Ectodermal cell (in vitro differentiated cells): ENCODE data around the gene ASPSCR1.

Experiments
- H3K27ac ChIP-seq: 2 replicates; pipeline ENCODE4 v1.7.0; 2013; ENCODE audit warnings: mild to moderate bottlenecking, low read depth, low read length; ENCODE audit not compliant: insufficient read depth, poor library complexity, severe bottlenecking
- H3K27me3 ChIP-seq: 2 replicates; pipeline ENCODE4 v1.7.0; 2013; ENCODE audit warnings: mild to moderate bottlenecking, low read length; ENCODE audit not compliant: insufficient read depth, control insufficient read depth, poor library complexity, severe bottlenecking
- H3K36me3 ChIP-seq: one replicate; pipeline ENCODE4 v1.7.0; 2013; ENCODE audit warnings: low read length; ENCODE audit not compliant: control insufficient read depth, insufficient read depth
- H3K4me1 ChIP-seq: one replicate; pipeline ENCODE4 v1.7.0; 2013; ENCODE audit warnings: low read length; ENCODE audit not compliant: control insufficient read depth, insufficient read depth
- H3K4me3 ChIP-seq: 2 replicates; pipeline ENCODE4 v1.7.0; 2013; ENCODE audit warnings: low read depth, low read length, control low read depth; ENCODE audit not compliant: insufficient read depth
- H3K9me3 ChIP-seq: 2 replicates; pipeline ENCODE4 v1.7.0; 2013; ENCODE audit warnings: mild to moderate bottlenecking, low read length, moderate library complexity; ENCODE audit not compliant: control insufficient read depth
- WGBS, 2 experiments: methylation state at CpG; one replicate each; pipeline ENCODE4 v1.1.7; 2013; ENCODE audit warnings: missing lambda C conversion rate in 2 of 2; 5-methylcytosine and 5-hydroxymethylcytosine counted together

Gene ASPSCR1

DNA sequence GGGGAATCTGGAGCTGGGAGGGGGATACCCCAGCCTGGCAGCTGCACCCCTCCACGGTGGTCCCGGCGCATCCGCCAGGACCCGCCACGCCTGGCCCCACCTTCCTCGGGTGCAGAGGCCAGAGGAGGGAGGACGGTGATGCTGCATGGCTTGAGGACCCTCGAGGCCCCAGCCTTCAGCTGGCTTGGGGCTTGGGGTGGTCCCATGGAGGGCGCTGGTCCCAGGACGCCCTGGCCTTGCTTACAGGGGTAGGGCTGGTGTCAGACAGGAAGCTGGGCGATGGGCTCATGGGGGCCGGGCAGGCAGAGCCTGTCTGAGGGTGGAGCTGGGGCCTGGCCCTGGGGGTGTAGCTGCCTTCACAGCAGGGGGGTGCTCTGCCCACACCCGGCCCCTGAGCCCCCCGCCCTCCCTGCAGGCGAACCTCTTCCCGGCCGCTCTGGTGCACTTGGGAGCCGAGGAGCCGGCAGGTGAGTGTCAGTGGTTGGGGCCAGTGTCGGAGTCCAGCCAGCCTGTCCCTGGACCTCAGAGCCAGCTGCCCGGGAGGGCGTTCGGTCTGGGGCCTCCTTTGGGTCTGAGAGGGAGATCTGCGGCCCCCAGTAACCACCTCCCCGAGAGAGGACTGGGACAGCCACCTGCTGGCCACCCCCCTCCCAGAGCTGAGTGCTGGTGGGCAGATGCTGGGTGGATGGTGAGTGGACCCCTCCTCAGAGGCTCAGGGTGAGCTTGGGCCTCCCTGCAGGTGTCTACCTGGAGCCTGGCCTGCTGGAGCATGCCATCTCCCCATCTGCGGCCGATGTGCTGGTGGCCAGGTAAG, 38.8 kb downstream of the ASPSCR1 start:
- Histone ChIP-seq H3K9me3 (no peaks in the 10 kb centered on the region), H3K36me3 (no peaks in the 10 kb centered on the region), H3K27me3 (no peaks in the 10 kb centered on the region), H3K4me1 (peaks cover 22% of the 10 kb centered on the region), H3K27ac (no peak overlapping the region), H3K4me3 (no peak overlapping the region)
- WGBS, 2 experiments, result 90 to 93% methylated on average over 28 of the region's 28 CpGs

DNA sequence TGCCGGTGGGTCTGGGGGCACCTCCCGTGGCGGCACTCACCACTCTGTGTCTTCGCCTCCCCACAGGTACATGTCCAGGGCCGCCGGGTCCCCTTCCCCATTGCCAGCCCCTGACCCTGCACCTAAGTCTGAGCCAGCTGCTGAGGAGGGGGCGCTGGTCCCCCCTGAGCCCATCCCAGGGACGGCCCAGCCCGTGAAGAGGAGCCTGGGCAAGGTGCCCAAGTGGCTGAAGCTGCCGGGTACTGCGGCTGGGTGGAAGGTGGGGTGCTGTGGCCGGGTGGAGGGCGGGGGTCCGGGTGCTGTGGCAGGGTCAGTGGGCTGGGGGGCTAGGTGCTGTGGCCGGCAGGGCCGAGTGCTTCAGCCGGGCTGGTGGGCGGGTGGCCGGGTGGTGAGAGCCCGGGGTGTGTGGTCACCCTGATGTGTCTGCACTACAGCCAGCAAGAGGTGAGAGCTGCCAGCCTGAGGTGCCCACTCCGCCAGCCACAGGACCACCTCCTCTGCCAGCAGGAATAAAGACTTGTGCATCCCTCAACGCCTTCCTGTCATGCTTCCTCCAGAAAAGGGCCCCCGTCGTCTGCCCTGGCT, 39.5 kb downstream of the ASPSCR1 start:
- Histone ChIP-seq H3K27me3 (no peaks in the 10 kb centered on the region), H3K4me3 (no peak overlapping the region), H3K9me3 (no peaks in the 10 kb centered on the region), H3K4me1 (peaks cover 29% of the 10 kb centered on the region), H3K27ac (no peak overlapping the region), H3K36me3 (no peaks in the 10 kb centered on the region)
- WGBS, 2 experiments, result 96 to 97% methylated on average over 24 of the region's 24 CpGs

DNA sequence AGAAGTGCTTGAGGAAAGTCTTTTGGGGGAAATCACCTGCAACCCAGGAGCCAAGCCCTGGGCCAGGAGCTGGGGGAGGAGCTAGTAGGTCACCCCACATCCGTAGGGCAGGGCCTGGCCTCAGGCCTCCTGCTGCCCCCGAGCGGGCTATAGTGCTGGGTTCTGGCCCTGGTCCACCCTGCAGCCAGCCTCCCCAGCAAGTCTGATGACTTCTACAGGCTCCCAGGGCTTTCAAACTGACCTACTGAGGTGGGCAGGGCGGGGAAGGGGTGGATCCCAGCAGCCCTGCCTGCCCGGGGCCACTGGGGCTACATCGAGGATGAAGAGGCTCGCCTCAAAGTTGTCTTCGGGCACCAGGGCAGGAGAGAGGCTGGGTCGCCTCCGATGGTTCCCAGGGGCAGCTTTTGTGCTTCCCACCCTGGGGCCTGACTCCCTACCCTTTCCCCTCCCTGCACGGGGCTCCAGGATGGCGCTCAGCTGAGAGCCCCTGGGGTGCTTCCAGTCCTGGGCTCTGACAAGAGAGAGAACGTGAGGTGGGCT, 40.3 kb downstream of the ASPSCR1 start:
- 88 to 89% methylated on average over 13 of the region's 13 CpGs for WGBS, 2 experiments
- H3K36me3 ChIP-seq, result no peaks in the 10 kb centered on the region
- no peaks in the 10 kb centered on the region for H3K9me3 ChIP-seq
- H3K27me3 ChIP-seq, result no peaks in the 10 kb centered on the region
- peaks cover 30% of the 10 kb centered on the region for H3K4me1 ChIP-seq
- no peak overlapping the region for H3K4me3 ChIP-seq
- no peak overlapping the region for H3K27ac ChIP-seq

DNA sequence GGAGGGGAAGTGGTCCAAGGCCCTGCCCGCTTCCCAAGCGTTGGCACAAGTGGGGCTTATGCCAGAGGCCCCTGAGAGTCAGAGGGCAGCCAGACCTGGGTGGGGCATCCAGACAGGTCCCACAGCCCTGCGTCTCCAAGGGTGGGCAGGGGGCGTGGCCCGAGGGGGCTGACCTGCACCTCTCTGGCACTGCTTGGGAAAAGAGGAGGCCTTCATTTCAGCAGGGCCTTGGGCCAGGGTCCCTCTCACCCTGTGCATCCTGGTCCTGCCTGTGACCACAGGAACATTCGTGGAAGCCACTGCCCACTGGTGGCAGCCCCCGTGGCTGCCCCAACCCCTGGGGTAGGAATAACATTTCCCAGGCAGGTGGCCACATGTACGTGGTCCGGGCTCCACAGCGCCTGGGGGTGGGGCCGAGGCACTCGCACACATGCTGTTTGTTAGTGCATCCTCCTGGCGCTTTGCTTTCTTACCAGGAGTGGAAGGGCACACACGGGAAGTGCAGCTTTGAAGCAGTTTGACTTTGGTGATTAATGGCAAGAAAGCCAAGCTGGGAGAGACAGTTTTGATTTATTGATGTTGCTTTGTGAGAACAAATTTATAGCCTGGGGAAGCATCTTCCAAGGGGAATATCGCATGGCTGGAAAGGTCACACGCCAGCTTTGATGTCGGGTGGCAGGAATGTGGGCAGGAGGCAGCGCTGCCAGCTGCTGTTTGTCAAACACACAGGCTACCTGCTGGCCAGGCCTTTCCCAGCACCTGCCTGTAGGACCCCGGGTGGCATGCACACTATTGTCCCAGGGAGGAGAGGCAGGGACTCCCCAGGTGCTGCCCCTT, 40.9 kb downstream of the ASPSCR1 start:
- WGBS, 2 experiments, result 93% methylated on average over 19 of the region's 19 CpGs
- no peaks in the 10 kb centered on the region for H3K36me3 ChIP-seq
- no peak overlapping the region for H3K4me3 ChIP-seq
- H3K27ac ChIP-seq, result peak overlapping the region; percentile 16
- peaks cover 25% of the 10 kb centered on the region for H3K4me1 ChIP-seq
- H3K9me3 ChIP-seq, result no peaks in the 10 kb centered on the region
- H3K27me3 ChIP-seq, result no peaks in the 10 kb centered on the region

DNA sequence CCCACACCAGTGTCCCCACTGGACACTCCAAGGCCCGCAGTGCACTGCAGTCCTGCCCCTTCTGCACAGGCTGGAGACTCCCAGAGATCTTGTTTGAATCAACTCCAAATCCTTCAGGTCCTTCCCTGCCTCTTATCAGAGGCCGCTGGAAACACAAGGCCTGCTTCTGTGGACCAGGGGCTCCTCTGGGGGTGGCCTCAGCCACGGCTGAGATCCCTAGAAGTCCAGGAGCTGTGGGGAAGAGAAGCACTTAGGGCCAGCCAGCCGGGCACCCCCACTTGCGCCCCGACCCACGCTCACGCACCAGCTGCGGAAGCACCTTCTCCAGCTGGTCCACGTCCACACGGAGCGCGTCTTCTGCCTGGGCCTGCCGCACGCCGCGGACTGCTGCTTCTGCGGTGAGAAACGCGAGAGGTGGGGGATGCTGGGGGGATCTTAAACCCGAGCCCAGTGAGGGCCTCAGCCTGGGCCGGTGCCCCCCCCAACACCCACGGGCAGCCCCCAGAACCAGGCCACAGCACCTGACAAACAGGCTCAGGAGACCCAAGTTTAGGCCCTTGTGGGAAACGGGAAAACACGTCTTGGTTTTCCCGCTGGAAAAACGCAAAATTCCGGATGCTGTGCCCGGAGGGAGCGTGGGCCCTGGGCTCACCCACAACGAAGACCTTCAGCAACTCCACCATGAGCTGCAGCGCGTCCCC, 41.7 kb downstream of the ASPSCR1 start:
- H3K4me1 ChIP-seq, result peaks cover 28% of the 10 kb centered on the region
- no peak overlapping the region for H3K27ac ChIP-seq
- H3K4me3 ChIP-seq, result no peak overlapping the region
- H3K27me3 ChIP-seq, result no peaks in the 10 kb centered on the region
- no peaks in the 10 kb centered on the region for H3K9me3 ChIP-seq
- 95% methylated on average over 33 of the region's 33 CpGs for WGBS, 2 experiments
- no peaks in the 10 kb centered on the region for H3K36me3 ChIP-seq

DNA sequence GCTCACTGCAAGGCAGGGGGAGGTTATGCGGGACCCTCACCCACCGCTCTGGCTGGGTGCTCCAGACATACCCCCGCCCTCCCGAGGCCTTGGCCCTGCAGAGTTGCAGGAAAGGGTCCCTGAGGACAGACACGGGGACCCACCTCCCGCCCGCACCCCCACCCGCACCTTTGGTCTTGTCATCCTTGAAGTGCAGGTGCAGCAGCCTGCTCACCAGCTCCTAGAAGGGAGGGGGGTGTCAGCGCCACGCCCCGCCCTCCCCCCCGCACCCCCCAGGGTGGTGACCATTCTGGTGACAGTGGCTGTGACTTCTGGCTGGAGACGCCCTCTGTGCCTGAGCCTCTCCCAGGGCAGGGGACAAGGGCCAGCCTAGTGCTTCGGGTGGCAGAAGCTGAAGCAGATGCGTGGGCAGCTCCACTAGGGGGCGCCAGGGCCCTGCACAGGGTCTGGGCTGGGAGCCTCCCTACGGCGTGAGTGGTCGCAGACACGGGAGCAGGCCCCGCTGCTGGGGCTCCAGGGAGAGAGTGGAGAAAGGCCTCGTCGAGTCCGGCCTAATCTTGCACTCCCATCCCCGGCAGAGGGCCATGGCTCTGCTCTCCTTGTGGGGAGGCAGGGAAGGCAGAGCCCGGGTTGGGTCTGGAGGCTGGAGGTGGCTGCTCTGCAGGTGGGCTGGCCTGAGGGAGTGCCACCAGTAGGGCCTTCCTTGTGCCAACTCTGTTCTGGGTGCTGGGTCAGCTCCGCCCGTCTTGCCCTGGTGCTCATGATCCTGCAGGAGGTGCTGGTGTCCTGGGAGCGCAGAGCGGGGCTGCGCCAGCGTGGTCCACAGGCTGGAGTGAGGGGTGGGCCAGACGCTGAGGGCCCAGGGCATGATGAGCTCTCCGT, 42.5 kb downstream of the ASPSCR1 start:
- Histone ChIP-seq H3K9me3 (no peaks in the 10 kb centered on the region), H3K27ac (no peak overlapping the region), H3K4me3 (no peak overlapping the region), H3K27me3 (no peaks in the 10 kb centered on the region), H3K4me1 (peaks cover 29% of the 10 kb centered on the region), H3K36me3 (no peaks in the 10 kb centered on the region)
- WGBS, 2 experiments, result 67% methylated on average over 34 of the region's 34 CpGs

DNA sequence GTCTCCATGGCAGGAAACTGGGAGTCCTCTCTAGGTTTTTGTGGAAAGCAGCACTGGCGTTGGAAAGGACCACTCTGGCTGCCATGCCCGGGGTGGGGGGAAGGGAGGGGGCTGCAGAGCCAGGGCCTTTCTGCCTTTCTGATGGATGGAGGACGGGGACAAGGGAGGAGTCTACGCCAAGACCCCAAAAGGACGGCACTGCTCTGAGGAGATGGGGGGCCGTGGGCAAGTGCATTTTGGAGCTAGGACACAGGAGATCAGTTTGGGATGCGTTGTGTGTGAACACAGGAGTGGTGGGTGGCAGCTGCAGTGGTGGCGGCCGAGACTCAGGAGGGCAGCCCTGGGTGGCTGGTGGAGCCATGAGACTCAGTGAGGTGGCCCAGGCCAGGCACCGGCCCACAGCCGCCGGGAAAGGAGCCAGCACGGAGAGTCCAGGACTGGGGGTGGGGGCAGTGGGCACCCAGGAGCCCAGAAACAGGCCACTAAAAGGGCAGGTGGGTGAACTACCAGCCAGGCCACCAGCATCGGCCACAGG, 43.2 kb downstream of the ASPSCR1 start:
- no peaks in the 10 kb centered on the region for H3K9me3 ChIP-seq
- WGBS, 2 experiments, result 94% methylated on average over 14 of the region's 14 CpGs
- no peak overlapping the region for H3K4me3 ChIP-seq

DNA sequence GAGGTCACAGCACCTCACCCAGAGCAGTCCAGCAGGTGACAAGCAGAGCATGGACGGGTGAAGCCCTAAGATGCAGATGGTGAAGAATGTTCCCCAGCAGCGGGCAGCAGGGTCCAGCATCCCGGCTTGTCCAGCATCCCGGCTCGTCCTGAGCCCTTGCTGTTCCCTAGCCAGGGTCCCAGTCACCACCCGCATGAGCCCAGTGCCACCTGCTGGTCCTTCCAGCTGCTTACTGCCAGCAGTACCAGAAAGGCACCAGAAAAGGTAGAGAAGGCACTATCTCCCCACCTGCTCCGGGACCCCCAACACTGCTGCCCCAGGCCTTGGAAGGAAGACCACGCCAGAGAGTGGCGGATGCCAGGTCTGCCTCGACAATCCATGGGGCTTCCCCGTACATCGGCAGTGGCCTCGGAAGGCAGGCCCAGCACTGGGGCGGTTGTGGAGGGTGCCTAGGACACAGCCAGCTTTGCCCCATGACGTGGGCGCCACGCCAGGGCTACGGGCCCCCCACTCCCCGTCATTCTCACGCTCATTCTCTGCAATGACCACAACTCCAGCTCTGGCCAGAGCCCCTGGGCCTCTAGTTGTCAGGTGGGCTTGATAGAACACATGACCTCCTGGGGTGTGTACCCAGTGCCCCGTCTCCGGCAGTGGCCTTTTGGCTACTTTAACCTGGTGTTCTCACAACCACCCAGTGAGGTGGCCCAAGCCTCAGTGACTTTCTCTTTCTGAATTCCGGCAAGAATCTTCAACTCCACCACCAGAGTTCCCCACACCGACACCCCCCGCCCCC, 43.9 kb downstream of the ASPSCR1 start:
- peak overlapping the region; percentile 79 for H3K4me3 ChIP-seq
- H3K27me3 ChIP-seq, result no peaks in the 10 kb centered on the region
- peaks cover 17% of the 10 kb centered on the region for H3K4me1 ChIP-seq
- no peaks in the 10 kb centered on the region for H3K9me3 ChIP-seq
- H3K27ac ChIP-seq, result no peak overlapping the region
- WGBS, 2 experiments, result 84 to 86% methylated on average over 25 of the region's 25 CpGs
- no peaks in the 10 kb centered on the region for H3K36me3 ChIP-seq

More for the DNA sequence above, 43.2 kb downstream of the ASPSCR1 start:
- Histone ChIP-seq H3K27ac (no peak overlapping the region), H3K4me1 (peaks cover 23% of the 10 kb centered on the region), H3K27me3 (no peaks in the 10 kb centered on the region), H3K36me3 (no peaks in the 10 kb centered on the region)
